Measurements from ENCODE around the gene MED15. TPM values are rescaled to one million over a fixed set of nuclear protein-coding genes. Genes with fewer than 3 reads are reported as not detected.
"Not testable (repeated sequence)": the region's sequence is repeated elsewhere in the genome, so short reads cannot be mapped to it uniquely, and the experiment has no call there.

Gene MED15
- total RNA-seq, 1 experiment from 2014 or later: 94.7 TPM

- H3K27me3 ChIP-seq (replicated peaks; ENCODE audit: control insufficient read depth, insufficient read depth, low read length): no peaks in the 10 kb centered on the region
- no peaks in the 10 kb centered on the region for H3K9me3 ChIP-seq
- no peak overlapping the region for H3K4me3 Mint-ChIP-seq (ENCODE audit: unreplicated experiment)
- intact Hi-C loops (cut with micrococcal nuclease; ENCODE audit: unreplicated experiment): no loop called here
- POLR2A ChIA-PET: no interaction called here
- H3K4me1 ChIP-seq: peaks cover 7% of the 10 kb centered on the region
- CTCF ChIA-PET: no interaction called here
- no peaks in the 10 kb centered on the region; the same call in 1 of the 2 replicates for H3K36me3 ChIP-seq (ENCODE audit: control insufficient read depth, insufficient read depth, low read length)
- no peak overlapping the region for H3K4me3 ChIP-seq (ENCODE audit: low read depth, low read length)
- no peak overlapping the region for H3K27ac Mint-ChIP-seq (ENCODE audit: unreplicated experiment)
- peaks cover 6% of the 10 kb centered on the region for H3K4me1 Mint-ChIP-seq (ENCODE audit: low read depth, unreplicated experiment)
- H3K27me3 Mint-ChIP-seq (ENCODE audit: insufficient read depth, unreplicated experiment): no peaks in the 10 kb centered on the region
- BruUV-seq (replicated peaks): no TSS peak
- H3K36me3 Mint-ChIP-seq (ENCODE audit: insufficient read depth, unreplicated experiment): no peaks in the 10 kb centered on the region
- TF ChIP-seq CTCF (IDR thresholded peaks at IDR 0.05; ENCODE audit: insufficient read depth in 1 of 2, low read depth in 1 of 2, low read length in 1 of 2, severe bottlenecking in 1 of 2, unreplicated experiment in 1 of 2): no peak
- no peaks in the 10 kb centered on the region for H3K9me3 Mint-ChIP-seq (ENCODE audit: unreplicated experiment)
- DNase-seq: no peak
Observed at GRCh38 chr22:20499769-20500168, 7.6 kb upstream of the MED15 start.

GRCh38 chr22:20503816-20504215 lies 3.6 kb upstream of the MED15 start:
- peaks cover 7% of the 10 kb centered on the region for H3K36me3 Mint-ChIP-seq (ENCODE audit: insufficient read depth, unreplicated experiment)
- DNase-seq: no peak
- intact Hi-C loops (cut with micrococcal nuclease; ENCODE audit: unreplicated experiment): no loop called here
- H3K27ac Mint-ChIP-seq (ENCODE audit: unreplicated experiment): no peak overlapping the region
- no peaks in the 10 kb centered on the region for H3K9me3 ChIP-seq
- H3K27me3 ChIP-seq (replicated peaks; ENCODE audit: control insufficient read depth, insufficient read depth, low read length): no peaks in the 10 kb centered on the region
- TF ChIP-seq CTCF (IDR thresholded peaks at IDR 0.05; ENCODE audit: insufficient read depth in 1 of 2, low read depth in 1 of 2, low read length in 1 of 2, severe bottlenecking in 1 of 2, unreplicated experiment in 1 of 2): no peak
- peaks cover 8% of the 10 kb centered on the region for H3K4me1 Mint-ChIP-seq (ENCODE audit: low read depth, unreplicated experiment)
- H3K36me3 ChIP-seq (ENCODE audit: control insufficient read depth, insufficient read depth, low read length): no peaks in the 10 kb centered on the region; the same call in 1 of the 2 replicates
- H3K4me3 ChIP-seq (ENCODE audit: low read depth, low read length): no peak overlapping the region
- H3K9me3 Mint-ChIP-seq (ENCODE audit: unreplicated experiment): no peaks in the 10 kb centered on the region
- H3K27me3 Mint-ChIP-seq (ENCODE audit: insufficient read depth, unreplicated experiment): no peaks in the 10 kb centered on the region
- BruUV-seq (replicated peaks): no TSS peak
- CTCF ChIA-PET: no interaction called here
- peaks cover 9% of the 10 kb centered on the region for H3K4me1 ChIP-seq
- H3K4me3 Mint-ChIP-seq (ENCODE audit: unreplicated experiment): no peak overlapping the region
- POLR2A ChIA-PET: no interaction called here

DNA sequence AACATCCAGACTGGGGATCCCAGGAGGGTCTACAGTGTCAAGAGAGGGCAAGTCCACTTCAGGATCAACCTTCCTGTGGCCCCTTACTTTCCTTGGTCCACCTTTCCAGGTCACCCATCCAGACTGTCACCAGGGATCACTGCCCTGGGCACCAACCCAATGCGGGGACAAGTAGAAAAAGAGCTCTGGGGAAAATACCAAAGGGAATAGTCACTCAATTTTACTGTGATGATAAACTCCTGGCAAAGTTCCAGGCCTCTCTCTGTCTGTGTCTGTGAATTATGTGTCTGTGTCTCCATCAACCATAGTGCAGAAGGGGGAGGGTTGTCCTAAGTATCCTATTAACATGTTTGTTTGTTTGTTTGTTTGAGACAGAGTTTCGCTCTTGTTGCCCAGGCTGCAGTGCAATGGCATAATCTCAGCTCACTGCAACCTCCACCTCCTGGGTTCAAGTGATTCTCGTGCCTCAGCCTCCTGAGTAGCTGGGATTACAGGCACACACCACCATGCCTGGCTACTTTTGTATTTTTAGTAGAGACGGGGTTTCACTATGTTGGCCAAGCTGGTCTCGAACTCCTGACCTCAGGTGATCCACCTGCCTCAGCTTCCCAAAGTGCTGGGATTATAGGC lies 3.0 kb upstream of the MED15 start:
- DNase-seq; H3K4me3 Mint-ChIP-seq (ENCODE audit: unreplicated experiment); H3K36me3 Mint-ChIP-seq (ENCODE audit: insufficient read depth, unreplicated experiment); intact Hi-C loops (cut with micrococcal nuclease; ENCODE audit: unreplicated experiment); H3K9me3 ChIP-seq; H3K4me3 ChIP-seq (ENCODE audit: low read depth, low read length); H3K27me3 ChIP-seq (replicated peaks; ENCODE audit: control insufficient read depth, insufficient read depth, low read length); H3K27ac Mint-ChIP-seq (ENCODE audit: unreplicated experiment); H3K9me3 Mint-ChIP-seq (ENCODE audit: unreplicated experiment); H3K27me3 Mint-ChIP-seq (ENCODE audit: insufficient read depth, unreplicated experiment); BruUV-seq (replicated peaks); H3K36me3 ChIP-seq (ENCODE audit: control insufficient read depth, insufficient read depth, low read length): not testable (repeated sequence)
- H3K4me1 Mint-ChIP-seq (ENCODE audit: low read depth, unreplicated experiment): peaks cover 14% of the 10 kb centered on the region
- CTCF ChIA-PET: interaction anchor here (0.6 kb wide), 1 partner anchor 141 kb away, joined by 3 read pairs; no protein-coding TSS in a partner anchor
- H3K4me1 ChIP-seq: peaks cover 15% of the 10 kb centered on the region
- POLR2A ChIA-PET: interaction anchor here (0.6 kb wide), 1 partner anchor 23 kb away, joined by 4 read pairs; no protein-coding TSS in a partner anchor

Data from Caco-2 (cell line).